HepG2 (cell line): ENCODE results near the gene TOMM40L. TPM values are rescaled to one million over a fixed set of nuclear protein-coding genes. Genes with fewer than 3 reads are reported as not detected.

Experiments
- HHEX ChIP-seq: IDR thresholded peaks from 2 replicates; pipeline ENCODE4 v1.6.1; 2016; ENCODE audit warnings: control low read depth
- IRF2 ChIP-seq: IDR thresholded peaks from 2 replicates; pipeline ENCODE4 v1.6.1; 2018; ENCODE audit warnings: missing genetic modification reagents, missing compliant biosample characterization
- JUN ChIP-seq: sonication (generic); formaldehyde crosslinking; IDR thresholded peaks from 2 replicates; pipeline ENCODE4 v1.4.0; 2020; ENCODE audit warnings: mild to moderate bottlenecking, missing genetic modification reagents
- MYC ChIP-seq: sonication (generic); formaldehyde crosslinking; IDR thresholded peaks from 2 replicates; pipeline ENCODE4 v1.9.0; 2021; ENCODE audit warnings: missing genetic modification reagents, borderline replicate concordance
- NCOA2 ChIP-seq: sonication (generic); formaldehyde crosslinking; IDR thresholded peaks from 2 replicates; pipeline ENCODE4 v1.8.0; 2022; ENCODE audit warnings: inconsistent platforms
- RFX3 ChIP-seq: IDR thresholded peaks from 2 replicates; pipeline ENCODE4 v1.6.1; 2016; ENCODE audit warnings: missing biosample characterization, missing genetic modification reagents
- RORA ChIP-seq: sonication (generic); formaldehyde crosslinking; IDR thresholded peaks from 2 replicates; pipeline ENCODE4 v1.5.0; 2020; ENCODE audit warnings: mild to moderate bottlenecking, missing genetic modification reagents, moderate library complexity
- SATB2 ChIP-seq: sonication (generic); formaldehyde crosslinking; IDR thresholded peaks from 2 replicates; pipeline ENCODE4 v1.5.0; 2020; ENCODE audit warnings: missing genetic modification reagents
- YEATS4 ChIP-seq: sonication (generic); formaldehyde crosslinking; IDR thresholded peaks from 2 replicates; pipeline ENCODE4 v1.4.0; 2020; ENCODE audit warnings: missing genetic modification reagents, borderline replicate concordance
- ZBTB21 ChIP-seq: sonication (generic); formaldehyde crosslinking; IDR thresholded peaks from 2 replicates; pipeline ENCODE4 v1.4.0; 2020; ENCODE audit warnings: missing genetic modification reagents
- ZNF10 ChIP-seq: sonication (generic); formaldehyde crosslinking; IDR thresholded peaks from 2 replicates; pipeline ENCODE4 v1.4.0; 2020; ENCODE audit warnings: mild to moderate bottlenecking, low read depth, missing genetic modification reagents, borderline replicate concordance
- ZNF333 ChIP-seq: sonication (generic); formaldehyde crosslinking; IDR thresholded peaks from 2 replicates; pipeline ENCODE4 v1.4.0; 2020; ENCODE audit warnings: mild to moderate bottlenecking, missing genetic modification reagents, borderline replicate concordance
- polyA plus RNA-seq, 8 experiments: library from polyadenylated mRNA; depleted of rRNA in 3 of 8; stranded (reverse) in 7 of 8; unstranded in 1 of 8; fragments of >200 nt; fragmentation: Illumina TruSeq in 4 of 8; extraction: Trizol in 4 of 8; gene quantifications; 2 replicates each; pipeline versions ENCODE4 v1.2.1 to v1.2.3, GENCODE V29; 2011 to 2016; ENCODE audit warnings: low read depth in 4 of 8, missing spikeins in 1 of 8, mixed read lengths in 1 of 8; ENCODE audit not compliant: insufficient read depth in 1 of 8
- total RNA-seq, 5 experiments: library from RNA; depleted of rRNA; stranded (reverse); fragments of >200 nt; fragmentation: Illumina TruSeq; extraction: Trizol; gene quantifications; 2 replicates each; pipeline ENCODE4 v1.2.3, GENCODE V29; 2016; ENCODE audit warnings: low read depth in 1 of 5
- TF ChIP-seq, protein P1 (sequence below): sonication (generic); formaldehyde crosslinking; IDR thresholded peaks from 2 replicates; pipeline ENCODE4 v1.4.0; 2020; ENCODE audit warnings: mild to moderate bottlenecking, missing genetic modification reagents, borderline replicate concordance
- TF ChIP-seq, protein P2 (sequence below): sonication (generic); formaldehyde crosslinking; IDR thresholded peaks from 2 replicates; pipeline ENCODE4 v1.4.0; 2020; ENCODE audit warnings: mild to moderate bottlenecking, missing genetic modification reagents
- TF ChIP-seq, protein P3 (sequence below): sonication (generic); formaldehyde crosslinking; IDR thresholded peaks from 2 replicates; pipeline ENCODE4 v1.4.0; 2020; ENCODE audit warnings: missing genetic modification reagents, borderline replicate concordance

Gene TOMM40L
- total and polyA plus RNA-seq, 2 of the 13 experiments (the other 11 are each of a cell fraction or from before 2014, with no cell fraction given): 14.1 to 26.2 TPM

DNA sequence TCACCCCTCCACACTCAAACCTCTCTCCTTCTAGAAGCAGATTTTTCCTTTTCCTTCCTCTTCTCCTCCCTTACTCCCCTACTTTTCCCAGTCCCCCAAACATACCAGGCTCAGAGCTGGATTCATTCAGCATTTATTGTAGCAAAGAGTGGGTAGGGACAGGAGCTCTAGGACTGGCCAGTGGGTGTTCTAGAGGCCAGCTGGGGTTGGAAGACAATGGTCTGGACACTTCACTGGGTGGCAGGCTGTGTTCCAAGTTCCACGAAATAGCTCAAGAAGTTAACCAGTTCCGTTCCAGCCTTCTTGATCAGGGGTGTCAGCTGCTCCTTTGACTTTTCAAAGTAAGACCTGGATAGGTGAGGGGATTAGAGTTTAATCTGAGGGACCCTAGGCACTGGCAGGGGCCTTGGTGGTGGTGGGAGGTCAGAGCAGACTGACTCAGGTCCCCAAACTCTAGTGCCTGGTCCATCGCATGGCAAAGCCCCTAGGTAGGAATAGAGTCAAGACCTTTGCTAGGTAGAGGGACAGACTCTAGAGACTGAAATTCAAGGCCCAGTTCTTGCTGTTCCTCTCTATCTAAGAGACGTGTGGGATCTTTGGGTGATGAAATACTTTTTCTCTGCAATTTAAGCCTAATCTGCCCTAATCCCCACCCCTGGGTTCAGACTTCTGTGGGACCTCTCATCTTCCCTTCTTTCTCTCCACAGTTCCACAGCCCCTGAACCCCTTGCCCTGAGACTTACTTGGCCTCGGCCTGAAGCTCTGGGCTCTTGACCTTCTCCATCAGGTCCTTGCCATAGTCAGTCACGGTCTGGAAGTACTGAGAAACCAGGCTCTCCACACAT, 3.5 kb upstream of the TOMM40L start (continued):
- TF ChIP-seq, protein P1, sequence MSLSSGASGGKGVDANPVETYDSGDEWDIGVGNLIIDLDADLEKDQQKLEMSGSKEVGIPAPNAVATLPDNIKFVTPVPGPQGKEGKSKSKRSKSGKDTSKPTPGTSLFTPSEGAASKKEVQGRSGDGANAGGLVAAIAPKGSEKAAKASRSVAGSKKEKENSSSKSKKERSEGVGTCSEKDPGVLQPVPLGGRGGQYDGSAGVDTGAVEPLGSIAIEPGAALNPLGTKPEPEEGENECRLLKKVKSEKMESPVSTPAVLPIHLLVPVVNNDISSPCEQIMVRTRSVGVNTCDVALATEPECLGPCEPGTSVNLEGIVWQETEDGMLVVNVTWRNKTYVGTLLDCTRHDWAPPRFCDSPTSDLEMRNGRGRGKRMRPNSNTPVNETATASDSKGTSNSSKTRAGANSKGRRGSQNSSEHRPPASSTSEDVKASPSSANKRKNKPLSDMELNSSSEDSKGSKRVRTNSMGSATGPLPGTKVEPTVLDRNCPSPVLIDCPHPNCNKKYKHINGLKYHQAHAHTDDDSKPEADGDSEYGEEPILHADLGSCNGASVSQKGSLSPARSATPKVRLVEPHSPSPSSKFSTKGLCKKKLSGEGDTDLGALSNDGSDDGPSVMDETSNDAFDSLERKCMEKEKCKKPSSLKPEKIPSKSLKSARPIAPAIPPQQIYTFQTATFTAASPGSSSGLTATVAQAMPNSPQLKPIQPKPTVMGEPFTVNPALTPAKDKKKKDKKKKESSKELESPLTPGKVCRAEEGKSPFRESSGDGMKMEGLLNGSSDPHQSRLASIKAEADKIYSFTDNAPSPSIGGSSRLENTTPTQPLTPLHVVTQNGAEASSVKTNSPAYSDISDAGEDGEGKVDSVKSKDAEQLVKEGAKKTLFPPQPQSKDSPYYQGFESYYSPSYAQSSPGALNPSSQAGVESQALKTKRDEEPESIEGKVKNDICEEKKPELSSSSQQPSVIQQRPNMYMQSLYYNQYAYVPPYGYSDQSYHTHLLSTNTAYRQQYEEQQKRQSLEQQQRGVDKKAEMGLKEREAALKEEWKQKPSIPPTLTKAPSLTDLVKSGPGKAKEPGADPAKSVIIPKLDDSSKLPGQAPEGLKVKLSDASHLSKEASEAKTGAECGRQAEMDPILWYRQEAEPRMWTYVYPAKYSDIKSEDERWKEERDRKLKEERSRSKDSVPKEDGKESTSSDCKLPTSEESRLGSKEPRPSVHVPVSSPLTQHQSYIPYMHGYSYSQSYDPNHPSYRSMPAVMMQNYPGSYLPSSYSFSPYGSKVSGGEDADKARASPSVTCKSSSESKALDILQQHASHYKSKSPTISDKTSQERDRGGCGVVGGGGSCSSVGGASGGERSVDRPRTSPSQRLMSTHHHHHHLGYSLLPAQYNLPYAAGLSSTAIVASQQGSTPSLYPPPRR: no peak
- no peak for TF ChIP-seq RFX3
- TF ChIP-seq, protein P2, sequence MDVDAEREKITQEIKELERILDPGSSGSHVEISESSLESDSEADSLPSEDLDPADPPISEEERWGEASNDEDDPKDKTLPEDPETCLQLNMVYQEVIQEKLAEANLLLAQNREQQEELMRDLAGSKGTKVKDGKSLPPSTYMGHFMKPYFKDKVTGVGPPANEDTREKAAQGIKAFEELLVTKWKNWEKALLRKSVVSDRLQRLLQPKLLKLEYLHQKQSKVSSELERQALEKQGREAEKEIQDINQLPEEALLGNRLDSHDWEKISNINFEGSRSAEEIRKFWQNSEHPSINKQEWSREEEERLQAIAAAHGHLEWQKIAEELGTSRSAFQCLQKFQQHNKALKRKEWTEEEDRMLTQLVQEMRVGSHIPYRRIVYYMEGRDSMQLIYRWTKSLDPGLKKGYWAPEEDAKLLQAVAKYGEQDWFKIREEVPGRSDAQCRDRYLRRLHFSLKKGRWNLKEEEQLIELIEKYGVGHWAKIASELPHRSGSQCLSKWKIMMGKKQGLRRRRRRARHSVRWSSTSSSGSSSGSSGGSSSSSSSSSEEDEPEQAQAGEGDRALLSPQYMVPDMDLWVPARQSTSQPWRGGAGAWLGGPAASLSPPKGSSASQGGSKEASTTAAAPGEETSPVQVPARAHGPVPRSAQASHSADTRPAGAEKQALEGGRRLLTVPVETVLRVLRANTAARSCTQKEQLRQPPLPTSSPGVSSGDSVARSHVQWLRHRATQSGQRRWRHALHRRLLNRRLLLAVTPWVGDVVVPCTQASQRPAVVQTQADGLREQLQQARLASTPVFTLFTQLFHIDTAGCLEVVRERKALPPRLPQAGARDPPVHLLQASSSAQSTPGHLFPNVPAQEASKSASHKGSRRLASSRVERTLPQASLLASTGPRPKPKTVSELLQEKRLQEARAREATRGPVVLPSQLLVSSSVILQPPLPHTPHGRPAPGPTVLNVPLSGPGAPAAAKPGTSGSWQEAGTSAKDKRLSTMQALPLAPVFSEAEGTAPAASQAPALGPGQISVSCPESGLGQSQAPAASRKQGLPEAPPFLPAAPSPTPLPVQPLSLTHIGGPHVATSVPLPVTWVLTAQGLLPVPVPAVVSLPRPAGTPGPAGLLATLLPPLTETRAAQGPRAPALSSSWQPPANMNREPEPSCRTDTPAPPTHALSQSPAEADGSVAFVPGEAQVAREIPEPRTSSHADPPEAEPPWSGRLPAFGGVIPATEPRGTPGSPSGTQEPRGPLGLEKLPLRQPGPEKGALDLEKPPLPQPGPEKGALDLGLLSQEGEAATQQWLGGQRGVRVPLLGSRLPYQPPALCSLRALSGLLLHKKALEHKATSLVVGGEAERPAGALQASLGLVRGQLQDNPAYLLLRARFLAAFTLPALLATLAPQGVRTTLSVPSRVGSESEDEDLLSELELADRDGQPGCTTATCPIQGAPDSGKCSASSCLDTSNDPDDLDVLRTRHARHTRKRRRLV: peak; percentile 64
- TF ChIP-seq SATB2 (CRISPR knock-in tag): no peak
- TF ChIP-seq ZBTB21 (CRISPR knock-in tag): no peak
- TF ChIP-seq IRF2 (CRISPR knock-in tag): no peak; the same call in 1 of the 2 replicates
- peak; percentile 40 for TF ChIP-seq YEATS4 (CRISPR knock-in tag)
- TF ChIP-seq HHEX (CRISPR knock-in tag): no peak
- TF ChIP-seq NCOA2 (CRISPR knock-in tag): 0 out of 2 replicates have a peak, but pooled peaks have one; percentile 2
- TF ChIP-seq, protein P3, sequence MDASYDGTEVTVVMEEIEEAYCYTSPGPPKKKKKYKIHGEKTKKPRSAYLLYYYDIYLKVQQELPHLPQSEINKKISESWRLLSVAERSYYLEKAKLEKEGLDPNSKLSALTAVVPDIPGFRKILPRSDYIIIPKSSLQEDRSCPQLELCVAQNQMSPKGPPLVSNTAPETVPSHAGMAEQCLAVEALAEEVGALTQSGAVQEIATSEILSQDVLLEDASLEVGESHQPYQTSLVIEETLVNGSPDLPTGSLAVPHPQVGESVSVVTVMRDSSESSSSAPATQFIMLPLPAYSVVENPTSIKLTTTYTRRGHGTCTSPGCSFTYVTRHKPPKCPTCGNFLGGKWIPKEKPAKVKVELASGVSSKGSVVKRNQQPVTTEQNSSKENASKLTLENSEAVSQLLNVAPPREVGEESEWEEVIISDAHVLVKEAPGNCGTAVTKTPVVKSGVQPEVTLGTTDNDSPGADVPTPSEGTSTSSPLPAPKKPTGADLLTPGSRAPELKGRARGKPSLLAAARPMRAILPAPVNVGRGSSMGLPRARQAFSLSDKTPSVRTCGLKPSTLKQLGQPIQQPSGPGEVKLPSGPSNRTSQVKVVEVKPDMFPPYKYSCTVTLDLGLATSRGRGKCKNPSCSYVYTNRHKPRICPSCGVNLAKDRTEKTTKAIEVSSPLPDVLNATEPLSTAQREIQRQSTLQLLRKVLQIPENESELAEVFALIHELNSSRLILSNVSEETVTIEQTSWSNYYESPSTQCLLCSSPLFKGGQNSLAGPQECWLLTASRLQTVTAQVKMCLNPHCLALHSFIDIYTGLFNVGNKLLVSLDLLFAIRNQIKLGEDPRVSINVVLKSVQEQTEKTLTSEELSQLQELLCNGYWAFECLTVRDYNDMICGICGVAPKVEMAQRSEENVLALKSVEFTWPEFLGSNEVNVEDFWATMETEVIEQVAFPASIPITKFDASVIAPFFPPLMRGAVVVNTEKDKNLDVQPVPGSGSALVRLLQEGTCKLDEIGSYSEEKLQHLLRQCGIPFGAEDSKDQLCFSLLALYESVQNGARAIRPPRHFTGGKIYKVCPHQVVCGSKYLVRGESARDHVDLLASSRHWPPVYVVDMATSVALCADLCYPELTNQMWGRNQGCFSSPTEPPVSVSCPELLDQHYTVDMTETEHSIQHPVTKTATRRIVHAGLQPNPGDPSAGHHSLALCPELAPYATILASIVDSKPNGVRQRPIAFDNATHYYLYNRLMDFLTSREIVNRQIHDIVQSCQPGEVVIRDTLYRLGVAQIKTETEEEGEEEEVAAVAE (CRISPR knock-in tag): peak; percentile 22; the same call in 1 of the 2 replicates
- TF ChIP-seq JUN (CRISPR knock-in tag): no peak
- TF ChIP-seq MYC (CRISPR knock-in tag): no peak
- TF ChIP-seq ZNF10 (CRISPR knock-in tag): no peak
- TF ChIP-seq RORA (CRISPR knock-in tag): no peak
- 0 out of 2 replicates have a peak, but pooled peaks have one; percentile 38 for TF ChIP-seq ZNF333 (CRISPR knock-in tag)
